GM12878 (cell line): ENCODE data around the gene INPP1. TPM values are rescaled to one million over a fixed set of nuclear protein-coding genes. Genes with fewer than 3 reads are reported as not detected.

Experiments used
- ATAC-seq: fragments of 200-7000 bp; cut with Tn5 transposase; 3 replicates; pipeline ENCODE4 v1.9.1; 2020; ENCODE audit warnings: mild to moderate bottlenecking, moderate library complexity
- BruUV-seq: library from RNA; stranded (reverse); fragments of 400-500 nt; replicated peaks from 2 replicates; lab custom pipeline; 2021; lab: Mats Ljungman, UMichigan
- CTCF ChIA-PET: fragments of 300-600 bp; sonication (Branson Sonifier 250); formaldehyde crosslinking; extraction: SDS; loops from one replicate; lab custom pipeline; 2021; ENCODE audit warnings: inconsistent platforms; lab: Yijun Ruan, JAX
- POLR2A ChIA-PET: fragments of 350-600 bp; formaldehyde crosslinking; extraction: SDS; loops from one replicate; lab custom pipeline; 2021; ENCODE audit warnings: inconsistent platforms; lab: Charles Lee
- RAD21 ChIA-PET: fragments of 300-600 bp; sonication (Branson Sonifier 250); formaldehyde crosslinking; loops from one replicate; lab custom pipeline; 2023; ENCODE audit warnings: antibody characterized with exemption; ENCODE audit not compliant: unreplicated experiment; lab: Charles Lee
- SMC1A ChIA-PET: fragments of 300-600 bp; sonication (Branson Sonifier 250); formaldehyde crosslinking; loops from one replicate; lab custom pipeline; 2023; ENCODE audit not compliant: unreplicated experiment, uncharacterized antibody; lab: Charles Lee
- DNase-seq: peaks from one replicate; pipeline ENCODE4 v3.0.0-alpha.2; 2011; ENCODE audit warnings: low read depth, low spot score
- FAIRE-seq: peaks from 3 replicates; lab custom pipeline; 2011; peaks lifted over from hg19 to GRCh38; lab: Jason Lieb, UNC
- H2AFZ ChIP-seq: 2 replicates; pipeline ENCODE4 v1.6.0; 2011; ENCODE audit warnings: low read depth, low read length, control low read depth; ENCODE audit not compliant: control insufficient read depth
- H3K27ac ChIP-seq: 2 replicates; pipeline ENCODE4 v1.5.1; 2011; ENCODE audit warnings: control low read depth; ENCODE audit not compliant: control insufficient read depth, insufficient read depth
- H3K27me3 ChIP-seq, 2 experiments: replicated peaks in 1 of 2; 2 replicates each; pipeline versions ENCODE4 v1.6.0 to v1.6.1; 2011; ENCODE audit warnings: low read length in 1 of 2; ENCODE audit not compliant: control insufficient read depth in 2 of 2, insufficient read depth in 2 of 2
- H3K36me3 ChIP-seq, 2 experiments: 2 replicates each; pipeline ENCODE4 v1.5.1; 2011; ENCODE audit warnings: low read length in 1 of 2; ENCODE audit not compliant: control insufficient read depth in 2 of 2, insufficient read depth in 2 of 2
- H3K4me1 ChIP-seq: 2 replicates; pipeline ENCODE4 v1.6.1; 2011; ENCODE audit warnings: mild to moderate bottlenecking, low read length, moderate library complexity, mixed read lengths; ENCODE audit not compliant: control insufficient read depth, insufficient read depth
- H3K4me2 ChIP-seq: 2 replicates; pipeline ENCODE4 v1.6.0; 2011; ENCODE audit warnings: control low read depth; ENCODE audit not compliant: control insufficient read depth, insufficient read depth
- H3K4me3 ChIP-seq: fragments of 200-600 bp; sonication (generic); 2 replicates; pipeline ENCODE4 v1.5.1; 2016
- H3K79me2 ChIP-seq: 2 replicates; pipeline ENCODE4 v1.6.0; 2011; ENCODE audit warnings: low read length; ENCODE audit not compliant: control insufficient read depth, insufficient read depth
- H3K9ac ChIP-seq: 2 replicates; pipeline ENCODE4 v1.8.0; 2011; ENCODE audit warnings: low read length, control low read depth, mixed read lengths; ENCODE audit not compliant: control insufficient read depth, insufficient read depth
- H3K9me3 ChIP-seq: replicated peaks from 3 replicates; pipeline ENCODE4 v1.5.1; 2011; ENCODE audit warnings: mild to moderate bottlenecking, low read length; ENCODE audit not compliant: control insufficient read depth, insufficient read depth
- H4K20me1 ChIP-seq: 2 replicates; pipeline ENCODE4 v1.6.0; 2011; ENCODE audit not compliant: control insufficient read depth, insufficient read depth
- FOXM1 ChIP-seq: IDR thresholded peaks from 2 replicates; pipeline ENCODE4 v1.6.1; 2012; ENCODE audit warnings: low read depth, mild to moderate bottlenecking, inconsistent platforms, low read length, moderate library complexity
- IKZF2 ChIP-seq, 2 experiments: fragments of 450-650 bp; IDR thresholded peaks; 2 replicates each; pipeline ENCODE4 v1.6.1; 2017; ENCODE audit warnings: mild to moderate bottlenecking in 2 of 2, moderate library complexity in 2 of 2
- NR2C1 ChIP-seq: fragments of 450-650 bp; IDR thresholded peaks from 2 replicates; pipeline ENCODE4 v1.6.1; 2017; ENCODE audit warnings: antibody characterized with exemption, mild to moderate bottlenecking, moderate library complexity
- PBX3 ChIP-seq: IDR thresholded peaks from 2 replicates; pipeline ENCODE4 v1.6.1; 2011; ENCODE audit warnings: mild to moderate bottlenecking, low read depth, low read length, moderate library complexity; ENCODE audit not compliant: insufficient replicate concordance
- ZNF207 ChIP-seq: fragments of 450-650 bp; IDR thresholded peaks from 2 replicates; pipeline ENCODE4 v1.6.1; 2014; ENCODE audit warnings: antibody characterized with exemption, mild to moderate bottlenecking, borderline replicate concordance
- WGBS: methylation state at CpG from one replicate; pipeline ENCODE4 v1.1.6; 2016; ENCODE audit warnings: low lambda C conversion rate; ENCODE audit not compliant: insufficient replicate concordance, insufficient coverage; ENCODE audit errors: missing lambda C conversion rate; 5-methylcytosine and 5-hydroxymethylcytosine counted together
- in situ Hi-C: fragments of 300-500 bp; cut with MboI; formaldehyde crosslinking; loops from 9 replicates; pipeline ENCODE4 v1.14.3; 2018; ENCODE audit warnings: mixed read lengths
- intact Hi-C: fragments of 100-400 bp; cut with micrococcal nuclease; formaldehyde crosslinking; loops from one replicate; pipeline ENCODE4 v1.14.2; 2022; ENCODE audit not compliant: unreplicated experiment
- polyA plus RNA-seq, 11 experiments: library from polyadenylated mRNA; depleted of rRNA in 4 of 11; unstranded in 6 of 11; stranded (reverse) in 5 of 11; fragments of >200 nt; fragmentation: Nextera tagmentation in 4 of 11; fragmentation: Illumina TruSeq in 1 of 11; extraction: Ambion mirVana in 4 of 11; extraction: Trizol in 1 of 11; gene quantifications; 1 replicate in 1 of 11; 2 replicates in 10 of 11; pipeline versions ENCODE4 v1.2.1 to v1.2.3, GENCODE V29; 2011 to 2016; ENCODE audit warnings: inconsistent platforms in 2 of 11, missing spikeins in 2 of 11, low read depth in 1 of 11
- total RNA-seq, 4 experiments: library from RNA; depleted of rRNA in 3 of 4; stranded (reverse); fragments of >200 nt in 3 of 4; fragmentation: Illumina TruSeq in 1 of 4; extraction: Trizol in 1 of 4; gene quantifications; 2 replicates each; pipeline versions ENCODE4 v1.2.1 to v1.2.3, GENCODE V29; 2013 to 2021
- TF ChIP-seq, protein P1 (sequence below): IDR thresholded peaks from 2 replicates; pipeline ENCODE4 v1.6.1; 2011; ENCODE audit warnings: low read depth, mild to moderate bottlenecking, low read length, moderate library complexity, borderline replicate concordance; ENCODE audit errors: extremely low read depth
- TF ChIP-seq, protein P2 (sequence below): IDR thresholded peaks from 2 replicates; pipeline ENCODE4 v1.6.1; 2011; ENCODE audit warnings: borderline replicate concordance, low read depth, mild to moderate bottlenecking, moderate library complexity, low read length; ENCODE audit not compliant: insufficient read depth, poor library complexity, severe bottlenecking

INPP1 gene
- total and polyA plus RNA-seq, 10 of the 15 experiments (the other 5 are each of a cell fraction or from before 2014, with no cell fraction given): 3.3 to 17.9 (median 11.1) TPM

GRCh38 chr2:190360965-190361364 lies 17.6 kb downstream of the INPP1 start:
- Histone ChIP-seq H3K9ac (no peak overlapping the region), H3K9me3 (no peaks in the 10 kb centered on the region), H3K27ac (no peak overlapping the region), H4K20me1 (no peaks in the 10 kb centered on the region), H2AFZ (peak overlapping the region; percentile 85), H3K36me3 (no peaks in the 10 kb centered on the region), H3K27me3 (no peaks in the 10 kb centered on the region), H3K4me1 (peaks cover 8% of the 10 kb centered on the region), H3K4me2 (peak overlapping the region; percentile 95; the same call in 1 of the 2 replicates), H3K79me2 (peaks cover 5% of the 10 kb centered on the region), H3K4me3 (no peak overlapping the region)
- FAIRE-seq: no peak
- intact Hi-C loops: no loop called here
- TF ChIP-seq, protein P1, sequence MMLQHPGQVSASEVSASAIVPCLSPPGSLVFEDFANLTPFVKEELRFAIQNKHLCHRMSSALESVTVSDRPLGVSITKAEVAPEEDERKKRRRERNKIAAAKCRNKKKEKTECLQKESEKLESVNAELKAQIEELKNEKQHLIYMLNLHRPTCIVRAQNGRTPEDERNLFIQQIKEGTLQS: no peak
- no peak for TF ChIP-seq NR2C1
- no peak for TF ChIP-seq IKZF2 (IDR thresholded peaks at IDR 0.05)
- DNase-seq: no peak
- 89% methylated on average over 3 of the region's 3 CpGs for WGBS
- no TSS peak for BruUV-seq
- SMC1A ChIA-PET: interaction anchor here (0.7 to 4.3 kb wide), 12 partner anchors 9 to 329 kb away, joined by 3 to 44 read pairs (median 3); partner anchors contain the start of gene INPP1
- no peak for ATAC-seq
- POLR2A ChIA-PET: interaction anchor here (1.3 to 4.0 kb wide), 4 partner anchors 17 to 142 kb away, joined by 3 to 19 read pairs (median 10); partner anchors contain the start of genes HIBCH and INPP1
- CTCF ChIA-PET: interaction anchor here (0.9 to 4.8 kb wide), 8 partner anchors 9 to 272 kb away, joined by 3 to 48 read pairs (median 5); partner anchors contain the start of gene INPP1
- in situ Hi-C loops: no loop called here
- RAD21 ChIA-PET: interaction anchor here (0.7 to 4.0 kb wide), 6 partner anchors 9 to 316 kb away, joined by 3 to 36 read pairs (median 3); partner anchors contain the start of gene INPP1

GRCh38 chr2:190361572-190361971 lies 18.2 kb downstream of the INPP1 start:
- Histone ChIP-seq H4K20me1 (no peaks in the 10 kb centered on the region), H3K9me3 (no peaks in the 10 kb centered on the region), H3K4me3 (no peak overlapping the region), H3K4me1 (peaks cover 8% of the 10 kb centered on the region), H3K4me2 (no peak overlapping the region), H3K36me3 (no peaks in the 10 kb centered on the region), H3K27me3 (no peaks in the 10 kb centered on the region), H3K27ac (no peak overlapping the region), H3K79me2 (peaks cover 5% of the 10 kb centered on the region)
- ATAC-seq: no peak
- WGBS: 94% methylated on average over 2 of the region's 2 CpGs
- RAD21 ChIA-PET: interaction anchor here (1.0 to 4.0 kb wide), 3 partner anchors 9 to 291 kb away, joined by 3 to 36 read pairs (median 3); partner anchors contain the start of gene INPP1
- no TSS peak for BruUV-seq
- CTCF ChIA-PET: interaction anchor here (0.7 to 4.8 kb wide), 8 partner anchors 9 to 273 kb away, joined by 3 to 48 read pairs (median 4); partner anchors contain the start of gene INPP1
- intact Hi-C loops: no loop called here
- SMC1A ChIA-PET: interaction anchor here (0.7 to 4.3 kb wide), 10 partner anchors 8 to 319 kb away, joined by 3 to 44 read pairs (median 4); partner anchors contain the start of gene INPP1
- DNase-seq: no peak
- no peak for FAIRE-seq
- in situ Hi-C loops: no loop called here
- no peak for TF ChIP-seq FOXM1
- no peak for TF ChIP-seq PBX3
- TF ChIP-seq ZNF207: no peak
- TF ChIP-seq, protein P2, sequence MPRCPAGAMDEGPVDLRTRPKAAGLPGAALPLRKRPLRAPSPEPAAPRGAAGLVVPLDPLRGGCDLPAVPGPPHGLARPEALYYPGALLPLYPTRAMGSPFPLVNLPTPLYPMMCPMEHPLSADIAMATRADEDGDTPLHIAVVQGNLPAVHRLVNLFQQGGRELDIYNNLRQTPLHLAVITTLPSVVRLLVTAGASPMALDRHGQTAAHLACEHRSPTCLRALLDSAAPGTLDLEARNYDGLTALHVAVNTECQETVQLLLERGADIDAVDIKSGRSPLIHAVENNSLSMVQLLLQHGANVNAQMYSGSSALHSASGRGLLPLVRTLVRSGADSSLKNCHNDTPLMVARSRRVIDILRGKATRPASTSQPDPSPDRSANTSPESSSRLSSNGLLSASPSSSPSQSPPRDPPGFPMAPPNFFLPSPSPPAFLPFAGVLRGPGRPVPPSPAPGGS: no peak
- TF ChIP-seq, all 136 proteins: peak for 0
- POLR2A ChIA-PET: interaction anchor here (0.8 to 4.0 kb wide), 3 partner anchors 13 to 42 kb away, joined by 4 to 19 read pairs (median 4); partner anchors contain the start of gene HIBCH
- Histone ChIP-seq H3K9ac (no peak overlapping the region), H2AFZ (no peak overlapping the region)
